ENCODE results near the gene ABCD4. TPM values are rescaled to one million over a fixed set of nuclear protein-coding genes. Genes with fewer than 3 reads are reported as not detected.

The ABCD4 gene
- polyA plus RNA-seq, 1 experiment: 13.3 TPM

DNA sequence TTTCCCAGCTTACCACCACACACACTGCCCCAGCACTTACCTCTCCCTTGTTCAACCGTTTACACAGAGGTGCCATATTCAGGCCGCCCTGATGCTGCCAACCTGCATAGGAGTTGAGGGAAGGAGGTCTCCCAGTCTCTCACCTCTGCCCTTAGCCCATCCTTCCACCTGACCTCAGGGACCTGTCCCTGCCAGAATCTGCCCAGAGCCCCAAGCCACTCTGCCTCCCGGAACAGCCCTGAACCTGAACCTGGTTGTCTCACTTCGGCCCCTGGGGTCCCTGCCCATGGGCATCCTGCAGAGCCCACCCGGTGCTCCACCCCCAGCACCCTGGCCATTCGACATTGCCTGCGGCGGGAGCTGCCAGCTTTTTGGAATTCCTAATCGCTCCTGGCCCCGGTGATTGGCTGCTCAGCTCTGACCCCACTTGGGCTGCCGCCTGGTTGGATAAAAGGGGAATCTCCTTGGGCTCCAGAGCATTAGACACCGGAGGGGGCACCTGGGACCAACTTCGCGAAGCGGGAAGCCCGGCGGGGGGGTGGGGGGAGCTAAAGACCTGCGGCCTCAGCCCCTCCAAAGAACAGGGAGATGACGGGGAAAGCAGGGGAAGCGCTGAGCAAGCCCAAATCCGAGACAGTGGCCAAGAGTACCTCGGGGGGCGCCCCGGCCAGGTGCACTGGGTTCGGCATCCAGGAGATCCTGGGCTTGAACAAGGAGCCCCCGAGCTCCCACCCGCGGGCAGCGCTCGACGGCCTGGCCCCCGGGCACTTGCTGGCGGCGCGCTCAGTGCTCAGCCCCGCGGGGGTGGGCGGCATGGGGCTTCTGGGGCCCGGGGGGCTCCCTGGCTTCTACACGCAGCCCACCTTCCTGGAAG lies 63.5 kb downstream of the ABCD4 start, which contains the start of gene VSX2:
VSX2 (plus strand) TSS at position 476 of the 874 bp plus-strand sequence; CDS start at position 589, 113 bp downstream.
- Histone ChIP-seq H3K27ac (ENCODE audit: low read depth, low read length) (no peak within 1 kb of the TSS), H3K4me3 (ENCODE audit: low read depth, low read length) (no peak within 1 kb of the TSS), H3K9me3 (ENCODE audit: control insufficient read depth, insufficient read depth, low read length) (peaks cover 11% of the 10 kb centered on the region; the same call in 1 of the 2 replicates), H3K27me3 (ENCODE audit: control insufficient read depth, insufficient read depth, low read length) (peaks cover 81% of the 10 kb centered on the region)
- POLR2A ChIA-PET: no interaction called here
- no peak for DNase-seq (ENCODE audit: low read depth, low spot score)
- CTCF ChIA-PET: interaction anchor here (2.0 kb wide), 1 partner anchor 13 kb away, joined by 6 read pairs; no protein-coding TSS in a partner anchor
- TF ChIP-seq, protein P1, sequence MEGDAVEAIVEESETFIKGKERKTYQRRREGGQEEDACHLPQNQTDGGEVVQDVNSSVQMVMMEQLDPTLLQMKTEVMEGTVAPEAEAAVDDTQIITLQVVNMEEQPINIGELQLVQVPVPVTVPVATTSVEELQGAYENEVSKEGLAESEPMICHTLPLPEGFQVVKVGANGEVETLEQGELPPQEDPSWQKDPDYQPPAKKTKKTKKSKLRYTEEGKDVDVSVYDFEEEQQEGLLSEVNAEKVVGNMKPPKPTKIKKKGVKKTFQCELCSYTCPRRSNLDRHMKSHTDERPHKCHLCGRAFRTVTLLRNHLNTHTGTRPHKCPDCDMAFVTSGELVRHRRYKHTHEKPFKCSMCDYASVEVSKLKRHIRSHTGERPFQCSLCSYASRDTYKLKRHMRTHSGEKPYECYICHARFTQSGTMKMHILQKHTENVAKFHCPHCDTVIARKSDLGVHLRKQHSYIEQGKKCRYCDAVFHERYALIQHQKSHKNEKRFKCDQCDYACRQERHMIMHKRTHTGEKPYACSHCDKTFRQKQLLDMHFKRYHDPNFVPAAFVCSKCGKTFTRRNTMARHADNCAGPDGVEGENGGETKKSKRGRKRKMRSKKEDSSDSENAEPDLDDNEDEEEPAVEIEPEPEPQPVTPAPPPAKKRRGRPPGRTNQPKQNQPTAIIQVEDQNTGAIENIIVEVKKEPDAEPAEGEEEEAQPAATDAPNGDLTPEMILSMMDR (IDR thresholded peaks at IDR 0.05; ENCODE audit: low read depth, low read length): no peak

DNA sequence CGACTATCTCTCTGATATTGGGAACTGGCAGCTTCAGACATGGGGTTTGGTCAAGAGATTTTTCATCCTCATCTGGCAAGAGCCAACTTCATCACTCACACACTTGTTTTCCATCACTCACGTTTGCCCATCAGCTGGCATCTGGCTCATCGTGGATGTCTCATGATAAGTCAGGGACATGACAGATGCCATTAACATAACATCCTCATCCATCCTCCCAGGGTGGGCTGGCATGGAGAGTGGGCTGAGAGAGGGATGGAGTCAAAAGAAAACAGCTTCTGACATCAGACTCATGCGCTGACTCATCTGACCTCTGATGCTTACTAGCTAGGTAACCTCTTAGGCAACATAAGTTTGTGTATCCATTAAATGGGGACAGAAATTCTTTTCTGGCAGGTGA lies 65.3 kb downstream of the ABCD4 start:
- Histone ChIP-seq H3K27me3 (ENCODE audit: control insufficient read depth, insufficient read depth, low read length) (peaks cover 77% of the 10 kb centered on the region), H3K4me3 (ENCODE audit: low read depth, low read length) (no peak overlapping the region), H3K9me3 (ENCODE audit: control insufficient read depth, insufficient read depth, low read length) (peaks cover 14% of the 10 kb centered on the region; the same call in 1 of the 2 replicates), H3K27ac (ENCODE audit: low read depth, low read length) (no peak overlapping the region)
- no peak for DNase-seq (ENCODE audit: low read depth, low spot score)
- TF ChIP-seq, protein P1 (IDR thresholded peaks at IDR 0.05; ENCODE audit: low read depth, low read length): no peak
- ChIA-PET CTCF (no interaction called here), POLR2A (no interaction called here)

Other genes with a start within 250 kb of the ABCD4 start
- 18.3 and 19.0 TPM in 2 replicates for gene ALDH6A1, start 218.5 kb downstream of the ABCD4 start, polyA plus RNA-seq (2011; rRNA removed)
- gene LIN52, start 218.0 kb downstream of the ABCD4 start, polyA plus RNA-seq (2011; rRNA removed): 8.1 and 10.6 TPM in 2 replicates
- not detected in 2 replicates for gene VSX2, start 63.5 kb downstream of the ABCD4 start, polyA plus RNA-seq (2011; rRNA removed)
- not detected in 2 replicates for gene VRTN, start 45.5 kb upstream of the ABCD4 start, polyA plus RNA-seq (2011; rRNA removed)
- not detected in 2 replicates for gene SYNDIG1L, start 123.3 kb upstream of the ABCD4 start, polyA plus RNA-seq (2011; rRNA removed)
- 197 and 248 TPM in 2 replicates for gene NPC2, start 190.4 kb upstream of the ABCD4 start, polyA plus RNA-seq (2011; rRNA removed)
- 28.2 and 45.6 TPM in 2 replicates for gene ISCA2, start 190.8 kb upstream of the ABCD4 start, polyA plus RNA-seq (2011; rRNA removed)